Transverse colon (tissue), 4 donors: ENCODE data around the gene DSCAM. TPM values are rescaled to one million over a fixed set of nuclear protein-coding genes. Genes with fewer than 3 reads are reported as not detected.
A peak's percentile ranks its signal among the peaks of the same experiment; 100 is the strongest.
"Not testable (repeated sequence)": the region's sequence is repeated elsewhere in the genome, so short reads cannot be mapped to it uniquely, and the experiment has no call there.

ENCODE experiments used
- DNase-seq: peaks from one replicate; pipeline ENCODE4 v3.0.0-alpha.2; 2019
- H3K27ac ChIP-seq, 4 donors: fragments of 200-600 bp; sonication (generic); 2 replicates each; pipeline ENCODE4 v1.5.1; 2016 to 2018; ENCODE audit warnings: inconsistent platforms in 4 of 4
- H3K27me3 ChIP-seq: fragments of 200-600 bp; sonication (generic); 2 replicates; pipeline ENCODE4 v1.5.1; 2017; ENCODE audit warnings: inconsistent platforms
- H3K36me3 ChIP-seq, 4 donors: fragments of 200-600 bp; sonication (generic); 2 replicates each; pipeline ENCODE4 v1.5.1; 2017 to 2019; ENCODE audit warnings: inconsistent platforms in 4 of 4
- H3K4me1 ChIP-seq, 4 donors: fragments of 200-600 bp; sonication (generic); 2 replicates each; pipeline ENCODE4 v1.5.1; 2017 to 2020; ENCODE audit warnings: inconsistent platforms in 4 of 4
- H3K4me3 ChIP-seq, 4 donors: fragments of 200-600 bp; sonication (generic); 1 replicate in 1 of 4; 2 replicates in 3 of 4; pipeline versions ENCODE4 v1.5.1 to v1.6.1; 2017 to 2019; ENCODE audit warnings: inconsistent platforms in 4 of 4
- H3K9me3 ChIP-seq, 2 donors: fragments of 200-600 bp; sonication (generic); 2 replicates each; pipeline ENCODE4 v1.5.1; 2017 to 2019; ENCODE audit warnings: inconsistent platforms in 2 of 2
- CTCF ChIP-seq, 5 experiments: fragments of 200-600 bp in 3 of 5; fragments of 450-650 bp in 2 of 5; sonication (generic) in 3 of 5; IDR thresholded peaks; 1 replicate in 2 of 5; 2 replicates in 3 of 5; pipeline ENCODE4 v1.5.1; 2016 to 2017; ENCODE audit warnings: antibody characterized with exemption in 5 of 5, inconsistent platforms in 3 of 5, mild to moderate bottlenecking in 2 of 5, moderate library complexity in 1 of 5
- EP300 ChIP-seq: sonication (generic); formaldehyde crosslinking; IDR thresholded peaks from one replicate; pipeline ENCODE4 v1.6.1; 2017; ENCODE audit warnings: antibody characterized with exemption, low read depth
- POLR2A ChIP-seq: fragments of 450-650 bp; IDR thresholded peaks from one replicate; pipeline ENCODE4 v1.6.1; 2016; ENCODE audit warnings: antibody characterized with exemption, mild to moderate bottlenecking, moderate library complexity
- POLR2AphosphoS5 ChIP-seq, 3 donors: sonication (generic); formaldehyde crosslinking; IDR thresholded peaks; one replicate each; pipeline ENCODE4 v1.6.1; 2016; ENCODE audit warnings: antibody characterized with exemption in 3 of 3
- WGBS, 2 donors: methylation state at CpG; one replicate each; pipeline ENCODE4 v1.1.5; 2018; ENCODE audit warnings: low coverage in 1 of 2; 5-methylcytosine and 5-hydroxymethylcytosine counted together
- in situ Hi-C, 4 donors: fragments of 200-750 bp; cut with MboI; loops; one replicate each; pipeline versions ENCODE4 v1.15.0 to v1.15.1; 2017; ENCODE audit warnings: low sequenced_read_pairs in 3 of 4, low pct_ligation_motif_present in 1 of 4, low pct_unique_long_range_greater_than_20kb in 1 of 4
- intact Hi-C: fragments of 100-400 bp; cut with DNase I; formaldehyde crosslinking; loops from one replicate; pipeline ENCODE4 v1.15.1; 2023; ENCODE audit warnings: low total_unique reads
- total RNA-seq, 4 donors: library from RNA; depleted of rRNA; stranded (reverse); fragments of >200 nt; gene quantifications; one replicate each; pipeline ENCODE4 v1.1.0, GENCODE V29; 2016

Gene DSCAM
- total RNA-seq, 4 donors from 2014 or later = 0.16 TPM; not detected in 3

DNA sequence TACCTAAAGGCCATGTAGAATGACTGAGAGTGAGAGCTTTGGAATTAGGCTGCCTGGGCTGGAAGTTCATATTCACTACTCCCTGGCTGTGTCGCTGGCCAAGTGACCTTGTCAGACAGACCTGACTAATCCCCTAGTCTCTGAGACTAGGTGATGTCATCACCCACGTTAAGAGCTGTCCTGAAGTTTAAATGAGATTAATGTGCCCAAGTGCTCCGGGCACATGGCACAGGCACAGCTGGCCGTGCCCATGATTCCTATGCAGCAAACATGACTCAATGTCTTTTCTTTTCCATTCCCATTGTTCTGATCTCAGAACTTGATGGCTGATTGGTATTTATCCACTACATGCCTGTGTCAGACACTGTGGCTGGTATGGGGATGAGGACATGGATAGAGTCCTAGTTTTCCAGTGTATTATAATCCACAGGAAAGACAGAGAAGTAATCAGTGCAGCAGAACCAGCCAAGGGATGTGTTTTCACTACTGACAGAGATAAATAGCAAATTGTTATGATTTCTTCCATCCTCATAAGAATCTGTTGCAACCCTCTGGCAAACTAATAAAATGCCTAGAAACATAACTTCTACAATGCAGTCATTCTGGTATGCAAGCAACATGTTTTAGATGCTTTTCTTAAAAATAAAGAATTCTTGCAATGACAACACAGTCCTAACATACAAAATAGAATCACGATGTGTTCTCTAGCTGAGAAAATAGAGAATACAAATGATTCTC is 798.8 kb downstream of the DSCAM start:
- Histone ChIP-seq H3K27me3 (no peaks in the 10 kb centered on the region), H3K36me3 (no peaks in the 10 kb centered on the region), H3K4me1 (peaks cover 0 to 11% (median 8%) of the 10 kb centered on the region in 4 donors), H3K4me3 (no peak overlapping the region), H3K27ac (peak overlapping the region; percentile 65 to 85 (median 73)), H3K9me3 (no peaks in the 10 kb centered on the region)
- intact Hi-C loops = no loop called here
- DNase-seq = no peak
- TF ChIP-seq POLR2AphosphoS5 (IDR thresholded peaks at IDR 0.05) = peak in 2 of 3 donors; percentile 19 to 53
- TF ChIP-seq EP300 = no peak
- 54 to 60% methylated on average over 1 to 5 of the region's 5 CpGs for WGBS, 2 donors
- in situ Hi-C loops = no loop called here

DNA sequence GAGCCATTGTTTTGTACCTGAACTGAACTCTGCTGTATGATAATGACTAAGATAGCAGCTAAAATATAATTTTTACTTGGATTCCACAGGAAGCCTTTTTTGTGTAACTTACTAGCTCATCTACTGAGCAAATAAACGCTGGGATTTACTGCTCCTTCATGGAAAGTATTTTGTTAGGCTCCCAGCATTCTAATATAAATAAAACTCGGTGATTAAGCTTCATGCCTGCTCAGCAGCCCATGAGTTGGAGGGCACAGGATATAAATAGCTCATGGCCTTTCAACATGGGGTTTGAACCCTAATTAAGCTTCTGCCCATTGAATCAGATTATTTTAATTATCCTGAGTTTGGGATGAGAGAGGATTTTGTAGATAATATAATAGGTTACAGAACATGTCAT is 799.7 kb downstream of the DSCAM start:
- DNase-seq = no peak
- Histone ChIP-seq H3K36me3 (no peaks in the 10 kb centered on the region), H3K4me3 (no peak overlapping the region), H3K27ac (peak overlapping the region; percentile 65 to 85 (median 73)), H3K9me3 (no peaks in the 10 kb centered on the region), H3K27me3 (no peaks in the 10 kb centered on the region), H3K4me1 (peaks cover 0 to 11% (median 6%) of the 10 kb centered on the region in 4 donors)
- WGBS, 2 donors = 30% methylated on average over 2 of the region's 2 CpGs; no CpG with 5 or more reads in 1 of the 2 donors
- intact Hi-C loops (no loop called here), in situ Hi-C loops (no loop called here)
- TF ChIP-seq POLR2AphosphoS5 (IDR thresholded peaks at IDR 0.05) = peak in 2 of 3 donors; percentile 16 to 37
- no peak for TF ChIP-seq EP300

- intact Hi-C loops = no loop called here
Observed at GRCh38 chr21:40043866-40044265, 803.1 kb downstream of the DSCAM start.

DNA sequence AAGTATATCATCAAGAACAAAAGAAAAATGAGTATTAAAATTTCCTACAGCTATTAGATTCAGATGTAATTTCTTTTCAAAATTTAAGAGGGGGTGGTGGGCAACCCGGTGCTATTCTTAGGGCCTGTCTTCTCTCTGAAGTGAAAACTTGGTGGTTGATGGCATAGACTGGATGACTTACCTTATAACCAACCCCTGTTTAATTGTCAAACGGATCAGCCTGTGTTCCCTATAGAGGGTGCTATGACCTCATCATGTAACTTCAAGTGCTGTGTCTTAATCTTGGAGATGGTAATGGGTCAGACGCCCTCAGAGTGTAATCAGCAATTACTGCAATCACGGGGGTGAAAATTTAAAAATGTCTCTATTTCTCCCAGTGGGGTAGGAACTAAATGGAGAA is 803.5 kb downstream of the DSCAM start:
- in situ Hi-C loops (no loop called here), intact Hi-C loops (no loop called here)
- Histone ChIP-seq H3K9me3 (no peaks in the 10 kb centered on the region), H3K4me3 (no peak overlapping the region), H3K27me3 (no peaks in the 10 kb centered on the region), H3K36me3 (no peaks in the 10 kb centered on the region), H3K27ac (no peak overlapping the region), H3K4me1 (peaks cover 0 to 4% (median 1%) of the 10 kb centered on the region in 4 donors)
- no peak for DNase-seq
- TF ChIP-seq CTCF (IDR thresholded peaks at IDR 0.05) (no peak), POLR2AphosphoS5 (IDR thresholded peaks at IDR 0.05) (no peak), EP300 (no peak), POLR2A (no peak)
- WGBS, 2 donors = 40 to 44% methylated on average over 1 to 4 of the region's 4 CpGs

More at GRCh38 chr21:40043866-40044265, 803.1 kb downstream of the DSCAM start:
- in situ Hi-C loops = no loop called here
- Histone ChIP-seq H3K4me3 (no peak overlapping the region), H3K36me3 (no peaks in the 10 kb centered on the region), H3K4me1 (peaks cover 0 to 4% (median 2%) of the 10 kb centered on the region in 4 donors), H3K9me3 (no peaks in the 10 kb centered on the region), H3K27ac (no peak overlapping the region), H3K27me3 (no peaks in the 10 kb centered on the region)
- no peak for TF ChIP-seq POLR2A
- WGBS, 2 donors = 89% methylated on average over 9 of the region's 12 CpGs
- no peak for DNase-seq

DNA sequence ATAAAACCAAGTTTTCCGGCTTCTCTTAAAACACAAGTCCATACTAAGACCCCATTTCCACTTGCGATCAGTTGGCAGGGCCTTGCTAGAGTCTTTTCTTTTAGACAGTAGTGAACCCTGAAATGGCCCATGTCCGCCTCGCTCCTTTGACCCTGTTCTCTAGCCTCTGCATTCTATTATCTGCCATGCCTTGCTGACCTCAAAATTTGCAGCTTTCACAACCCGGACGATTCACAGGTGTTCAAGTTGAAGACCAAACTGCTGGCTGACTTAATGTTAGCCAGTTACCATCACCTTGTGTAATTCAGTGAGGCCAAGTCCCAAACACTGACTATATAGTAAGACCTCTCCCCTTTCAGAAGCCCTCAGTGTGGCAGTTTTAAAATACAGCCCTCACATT is 805.5 kb downstream of the DSCAM start:
- H3K27me3 ChIP-seq = no peaks in the 10 kb centered on the region
- no peak overlapping the region for H3K4me3 ChIP-seq
- in situ Hi-C loops = no loop called here
- no peaks in the 10 kb centered on the region for H3K9me3 ChIP-seq
- H3K4me1 ChIP-seq = no peaks in the 10 kb centered on the region
- intact Hi-C loops = no loop called here
- no peaks in the 10 kb centered on the region for H3K36me3 ChIP-seq
- TF ChIP-seq POLR2AphosphoS5 (IDR thresholded peaks at IDR 0.05) (no peak), EP300 (no peak), POLR2A (no peak), CTCF (IDR thresholded peaks at IDR 0.05) (no peak)
- no peak for DNase-seq
- 93% methylated on average over 5 to 6 of the region's 6 CpGs for WGBS, 2 donors
- H3K27ac ChIP-seq = no peak overlapping the region

DNA sequence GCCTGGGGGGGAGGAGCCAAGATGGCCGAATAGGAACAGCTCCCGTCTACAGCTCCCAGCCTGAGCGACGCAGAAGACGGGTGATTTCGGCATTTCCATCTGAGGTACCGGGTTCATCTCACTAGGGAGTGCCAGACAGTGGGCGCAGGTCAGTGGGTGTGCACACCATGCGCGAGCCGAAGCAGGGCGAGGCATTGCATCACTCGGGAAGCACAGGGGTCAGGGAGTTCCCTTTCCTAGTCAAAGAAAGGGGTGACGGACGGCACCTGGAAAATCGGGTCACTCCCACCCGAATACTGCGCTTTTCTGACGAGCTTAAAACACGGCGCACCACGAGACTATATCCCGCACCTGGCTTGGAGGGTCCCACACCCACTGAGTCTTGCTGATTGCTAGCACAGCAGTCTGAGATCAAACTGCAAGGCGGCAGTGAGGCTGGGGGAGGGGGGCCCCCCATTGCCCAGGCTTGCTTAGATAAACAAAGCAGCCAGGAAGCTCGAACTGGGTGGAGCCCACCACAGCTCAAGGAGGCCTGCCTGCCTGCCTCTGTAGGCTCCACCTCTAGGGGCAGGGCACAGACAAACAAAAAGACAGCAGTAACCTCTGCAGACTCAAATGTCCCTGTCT is 813.7 kb downstream of the DSCAM start:
- H3K27me3 ChIP-seq, H3K9me3 ChIP-seq, intact Hi-C loops, H3K36me3 ChIP-seq, H3K4me1 ChIP-seq, DNase-seq, in situ Hi-C loops, H3K27ac ChIP-seq, H3K4me3 ChIP-seq: not testable (repeated sequence)
- 61 to 76% methylated on average over 5 to 25 of the region's 25 CpGs for WGBS, 2 donors
